GM12878 (cell line): ENCODE data around the gene GNAO1. TPM values are rescaled to one million over a fixed set of nuclear protein-coding genes. Genes with fewer than 3 reads are reported as not detected.
A peak's percentile ranks its signal among the peaks of the same experiment; 100 is the strongest.

Experiments
- ATAC-seq: fragments of 200-7000 bp; cut with Tn5 transposase; 3 replicates; pipeline ENCODE4 v1.9.1; 2020; ENCODE audit warnings: mild to moderate bottlenecking, moderate library complexity
- BruUV-seq: library from RNA; stranded (reverse); fragments of 400-500 nt; replicated peaks from 2 replicates; lab custom pipeline; 2021; lab: Mats Ljungman, UMichigan
- CTCF ChIA-PET: fragments of 300-600 bp; sonication (Branson Sonifier 250); formaldehyde crosslinking; extraction: SDS; loops from one replicate; lab custom pipeline; 2021; ENCODE audit warnings: inconsistent platforms; lab: Yijun Ruan, JAX
- POLR2A ChIA-PET: fragments of 350-600 bp; formaldehyde crosslinking; extraction: SDS; loops from one replicate; lab custom pipeline; 2021; ENCODE audit warnings: inconsistent platforms; lab: Charles Lee
- RAD21 ChIA-PET: fragments of 300-600 bp; sonication (Branson Sonifier 250); formaldehyde crosslinking; loops from one replicate; lab custom pipeline; 2023; ENCODE audit warnings: antibody characterized with exemption; ENCODE audit not compliant: unreplicated experiment; lab: Charles Lee
- SMC1A ChIA-PET: fragments of 300-600 bp; sonication (Branson Sonifier 250); formaldehyde crosslinking; loops from one replicate; lab custom pipeline; 2023; ENCODE audit not compliant: unreplicated experiment, uncharacterized antibody; lab: Charles Lee
- DNase-seq: peaks from one replicate; pipeline ENCODE4 v3.0.0-alpha.2; 2011; ENCODE audit warnings: low read depth, low spot score
- FAIRE-seq: peaks from 3 replicates; lab custom pipeline; 2011; peaks lifted over from hg19 to GRCh38; lab: Jason Lieb, UNC
- H2AFZ ChIP-seq: 2 replicates; pipeline ENCODE4 v1.6.0; 2011; ENCODE audit warnings: low read depth, low read length, control low read depth; ENCODE audit not compliant: control insufficient read depth
- H3K27ac ChIP-seq: 2 replicates; pipeline ENCODE4 v1.5.1; 2011; ENCODE audit warnings: control low read depth; ENCODE audit not compliant: control insufficient read depth, insufficient read depth
- H3K27me3 ChIP-seq, 2 experiments: replicated peaks in 1 of 2; 2 replicates each; pipeline versions ENCODE4 v1.6.0 to v1.6.1; 2011; ENCODE audit warnings: low read length in 1 of 2; ENCODE audit not compliant: control insufficient read depth in 2 of 2, insufficient read depth in 2 of 2
- H3K36me3 ChIP-seq, 2 experiments: 2 replicates each; pipeline ENCODE4 v1.5.1; 2011; ENCODE audit warnings: low read length in 1 of 2; ENCODE audit not compliant: control insufficient read depth in 2 of 2, insufficient read depth in 2 of 2
- H3K4me1 ChIP-seq: 2 replicates; pipeline ENCODE4 v1.6.1; 2011; ENCODE audit warnings: mild to moderate bottlenecking, low read length, moderate library complexity, mixed read lengths; ENCODE audit not compliant: control insufficient read depth, insufficient read depth
- H3K4me2 ChIP-seq: 2 replicates; pipeline ENCODE4 v1.6.0; 2011; ENCODE audit warnings: control low read depth; ENCODE audit not compliant: control insufficient read depth, insufficient read depth
- H3K4me3 ChIP-seq: fragments of 200-600 bp; sonication (generic); 2 replicates; pipeline ENCODE4 v1.5.1; 2016
- H3K79me2 ChIP-seq: 2 replicates; pipeline ENCODE4 v1.6.0; 2011; ENCODE audit warnings: low read length; ENCODE audit not compliant: control insufficient read depth, insufficient read depth
- H3K9ac ChIP-seq: 2 replicates; pipeline ENCODE4 v1.8.0; 2011; ENCODE audit warnings: low read length, control low read depth, mixed read lengths; ENCODE audit not compliant: control insufficient read depth, insufficient read depth
- H3K9me3 ChIP-seq: replicated peaks from 3 replicates; pipeline ENCODE4 v1.5.1; 2011; ENCODE audit warnings: mild to moderate bottlenecking, low read length; ENCODE audit not compliant: control insufficient read depth, insufficient read depth
- H4K20me1 ChIP-seq: 2 replicates; pipeline ENCODE4 v1.6.0; 2011; ENCODE audit not compliant: control insufficient read depth, insufficient read depth
- HDAC2 ChIP-seq: fragments of 200-600 bp; sonication (generic); IDR thresholded peaks from 2 replicates; pipeline ENCODE4 v1.6.1; 2017
- POLR2A ChIP-seq: IDR thresholded peaks from 2 replicates; pipeline ENCODE4 v1.6.1; 2011; ENCODE audit warnings: low read depth, mild to moderate bottlenecking, low read length
- WGBS: methylation state at CpG from one replicate; pipeline ENCODE4 v1.1.6; 2016; ENCODE audit warnings: low lambda C conversion rate; ENCODE audit not compliant: insufficient replicate concordance, insufficient coverage; ENCODE audit errors: missing lambda C conversion rate; 5-methylcytosine and 5-hydroxymethylcytosine counted together
- in situ Hi-C: fragments of 300-500 bp; cut with MboI; formaldehyde crosslinking; loops from 9 replicates; pipeline ENCODE4 v1.14.3; 2018; ENCODE audit warnings: mixed read lengths
- intact Hi-C: fragments of 100-400 bp; cut with micrococcal nuclease; formaldehyde crosslinking; loops from one replicate; pipeline ENCODE4 v1.14.2; 2022; ENCODE audit not compliant: unreplicated experiment
- polyA plus RNA-seq, 11 experiments: library from polyadenylated mRNA; depleted of rRNA in 4 of 11; unstranded in 6 of 11; stranded (reverse) in 5 of 11; fragments of >200 nt; fragmentation: Nextera tagmentation in 4 of 11; fragmentation: Illumina TruSeq in 1 of 11; extraction: Ambion mirVana in 4 of 11; extraction: Trizol in 1 of 11; gene quantifications; 1 replicate in 1 of 11; 2 replicates in 10 of 11; pipeline versions ENCODE4 v1.2.1 to v1.2.3, GENCODE V29; 2011 to 2016; ENCODE audit warnings: inconsistent platforms in 2 of 11, missing spikeins in 2 of 11, low read depth in 1 of 11
- total RNA-seq, 4 experiments: library from RNA; depleted of rRNA in 3 of 4; stranded (reverse); fragments of >200 nt in 3 of 4; fragmentation: Illumina TruSeq in 1 of 4; extraction: Trizol in 1 of 4; gene quantifications; 2 replicates each; pipeline versions ENCODE4 v1.2.1 to v1.2.3, GENCODE V29; 2013 to 2021
- TF ChIP-seq, protein P1 (sequence below): fragments of 450-650 bp; IDR thresholded peaks from 2 replicates; pipeline ENCODE4 v1.6.1; 2017; ENCODE audit warnings: low read depth, mild to moderate bottlenecking, moderate library complexity

GNAO1 gene
- total and polyA plus RNA-seq, 10 of the 15 experiments (the other 5 are each of a cell fraction or from before 2014, with no cell fraction given) = 0.05 to 0.28 (median 0.14) TPM; not detected in 6

DNA sequence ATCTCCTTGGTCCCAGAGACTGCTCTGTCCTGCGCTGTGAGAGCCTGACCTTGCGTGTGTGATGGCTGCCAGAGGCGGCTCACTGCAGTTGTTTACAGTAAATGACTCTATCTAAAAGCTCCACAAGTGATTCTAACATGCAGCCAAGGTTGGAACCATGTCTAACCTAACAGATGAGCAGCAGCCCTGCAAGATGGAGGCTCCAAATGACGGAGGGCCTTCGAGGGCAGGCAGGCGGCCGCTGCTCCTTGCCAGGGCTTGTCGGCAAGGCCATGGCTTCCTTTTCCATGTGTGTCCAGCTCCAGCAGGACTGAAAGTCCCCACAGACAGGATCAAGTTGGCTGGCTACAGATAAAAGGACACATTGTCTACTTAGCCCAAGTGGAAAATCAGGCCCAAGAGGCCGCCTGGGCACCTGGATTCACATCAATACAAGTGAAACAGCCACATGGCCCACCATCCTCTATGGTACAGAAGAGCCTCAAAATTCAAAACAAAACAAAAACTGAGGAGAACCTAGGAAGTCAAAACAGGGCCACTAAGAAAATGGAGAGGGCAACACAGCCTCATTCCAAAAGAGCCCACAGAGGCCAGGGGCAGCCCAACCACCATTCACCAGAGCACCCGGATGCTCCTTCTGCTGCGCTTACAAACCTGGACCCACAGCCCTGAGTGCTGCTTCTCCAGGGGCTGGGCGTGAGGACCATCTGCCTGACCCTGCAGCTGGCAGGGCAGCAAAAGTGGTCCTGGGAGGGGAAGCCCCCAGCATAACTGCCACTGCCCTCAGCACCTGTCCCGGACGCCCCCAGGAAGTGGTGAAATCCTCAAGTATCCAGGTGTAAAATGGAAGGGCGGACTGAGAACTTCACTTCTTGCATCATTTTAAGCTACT is 169.1 kb downstream of the GNAO1 start:
- ChIA-PET POLR2A (no interaction called here), RAD21 (no interaction called here), CTCF (interaction anchor here (0.6 to 0.7 kb wide), 2 partner anchors 157 to 360 kb away, joined by 3 read pairs; no protein-coding TSS in a partner anchor), SMC1A (interaction anchor here (1.3 kb wide), 1 partner anchor 313 kb away, joined by 3 read pairs; no protein-coding TSS in a partner anchor)
- H3K4me2 ChIP-seq = no peak overlapping the region
- H3K27ac ChIP-seq = no peak overlapping the region
- no peak for ATAC-seq
- WGBS = 97% methylated on average over 15 of the region's 15 CpGs
- H2AFZ ChIP-seq = no peak overlapping the region
- no peak overlapping the region for H3K4me3 ChIP-seq
- no peaks in the 10 kb centered on the region for H3K79me2 ChIP-seq
- no peak for DNase-seq
- no peaks in the 10 kb centered on the region for H3K27me3 ChIP-seq
- TF ChIP-seq HDAC2 = no peak
- 0 out of 2 replicates have a peak, but pooled peaks have one; percentile 31 for TF ChIP-seq POLR2A
- TF ChIP-seq, protein P1, sequence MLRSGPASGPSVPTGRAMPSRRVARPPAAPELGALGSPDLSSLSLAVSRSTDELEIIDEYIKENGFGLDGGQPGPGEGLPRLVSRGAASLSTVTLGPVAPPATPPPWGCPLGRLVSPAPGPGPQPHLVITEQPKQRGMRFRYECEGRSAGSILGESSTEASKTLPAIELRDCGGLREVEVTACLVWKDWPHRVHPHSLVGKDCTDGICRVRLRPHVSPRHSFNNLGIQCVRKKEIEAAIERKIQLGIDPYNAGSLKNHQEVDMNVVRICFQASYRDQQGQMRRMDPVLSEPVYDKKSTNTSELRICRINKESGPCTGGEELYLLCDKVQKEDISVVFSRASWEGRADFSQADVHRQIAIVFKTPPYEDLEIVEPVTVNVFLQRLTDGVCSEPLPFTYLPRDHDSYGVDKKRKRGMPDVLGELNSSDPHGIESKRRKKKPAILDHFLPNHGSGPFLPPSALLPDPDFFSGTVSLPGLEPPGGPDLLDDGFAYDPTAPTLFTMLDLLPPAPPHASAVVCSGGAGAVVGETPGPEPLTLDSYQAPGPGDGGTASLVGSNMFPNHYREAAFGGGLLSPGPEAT = no peak
- H3K4me1 ChIP-seq = peaks cover 12% of the 10 kb centered on the region
- H4K20me1 ChIP-seq = no peaks in the 10 kb centered on the region
- intact Hi-C loops (no loop called here), in situ Hi-C loops (no loop called here)
- no peaks in the 10 kb centered on the region for H3K9me3 ChIP-seq
- no TSS peak for BruUV-seq
- no peak for FAIRE-seq
- peaks cover 0 to 18% of the 10 kb centered on the region in 2 experiments; a peak in 3 of 4 replicates for H3K36me3 ChIP-seq
- no peak overlapping the region for H3K9ac ChIP-seq
